Measurements from ENCODE around the gene TAF12.

TAF12 gene

GRCh38 chr1:28644494-28644893 is 1.6 kb upstream of the TAF12 start:
- Histone ChIP-seq H2AFZ (ENCODE audit: low read depth, low read length) (peak overlapping the region; percentile 87), H3K36me3 (ENCODE audit: insufficient read depth, low read length) (no peaks in the 10 kb centered on the region), H3K4me1 (ENCODE audit: insufficient read depth, low read length) (peaks cover 48% of the 10 kb centered on the region), H3K27me3 (ENCODE audit: insufficient read depth, low read length, poor library complexity) (no peaks in the 10 kb centered on the region), H3K79me2 (ENCODE audit: insufficient read depth, low read length) (peaks cover 45% of the 10 kb centered on the region), H3K4me2 (ENCODE audit: insufficient read depth, low read length) (peak overlapping the region; percentile 71), H3K9ac (ENCODE audit: low read depth, low read length) (peak overlapping the region; percentile 74), H3K4me3 (ENCODE audit: low read depth in 1 of 2, low read length in 2 of 2) (peak overlapping the region in 1 of 2 experiments; percentile 81; a peak in 2 of 4 replicates), H3K27ac (ENCODE audit: low read length) (peak overlapping the region; percentile 92), H4K20me1 (ENCODE audit: insufficient read depth, low read length) (no peaks in the 10 kb centered on the region), H3K9me3 (ENCODE audit: insufficient read depth, low read length, severe bottlenecking) (no peaks in the 10 kb centered on the region)
- DNase-seq (no peak), ATAC-seq (ENCODE audit: insufficient read depth, low read depth) (no peak)
- no peak for TF ChIP-seq CTCF (IDR thresholded peaks at IDR 0.05; ENCODE audit: borderline replicate concordance, extremely low read depth, low read length, poor library complexity, severe bottlenecking)
- no peak for TF ChIP-seq EZH2 (IDR thresholded peaks at IDR 0.05; ENCODE audit: borderline replicate concordance, low read depth, low read length, severe bottlenecking)

- Histone ChIP-seq H3K36me3 (ENCODE audit: insufficient read depth, low read length) (no peaks in the 10 kb centered on the region), H3K79me2 (ENCODE audit: insufficient read depth, low read length) (peaks cover 50% of the 10 kb centered on the region), H3K4me1 (ENCODE audit: insufficient read depth, low read length) (peaks cover 31% of the 10 kb centered on the region), H2AFZ (ENCODE audit: low read depth, low read length) (peak overlapping the region; percentile 93), H4K20me1 (ENCODE audit: insufficient read depth, low read length) (no peaks in the 10 kb centered on the region), H3K4me2 (ENCODE audit: insufficient read depth, low read length) (peak overlapping the region; percentile 71), H3K27me3 (ENCODE audit: insufficient read depth, low read length, poor library complexity) (no peaks in the 10 kb centered on the region), H3K9ac (ENCODE audit: low read depth, low read length) (peak overlapping the region; percentile 74), H3K27ac (ENCODE audit: low read length) (peak overlapping the region; percentile 85), H3K9me3 (ENCODE audit: insufficient read depth, low read length, severe bottlenecking) (no peaks in the 10 kb centered on the region), H3K4me3 (ENCODE audit: low read depth in 1 of 2, low read length in 2 of 2) (peak overlapping the region; percentile 65 to 81; a peak in 3 of 4 replicates)
- no peak for TF ChIP-seq CTCF (IDR thresholded peaks at IDR 0.05; ENCODE audit: borderline replicate concordance, extremely low read depth, low read length, poor library complexity, severe bottlenecking)
- TF ChIP-seq EZH2 (IDR thresholded peaks at IDR 0.05; ENCODE audit: borderline replicate concordance, low read depth, low read length, severe bottlenecking): no peak
- DNase-seq (no peak), ATAC-seq (ENCODE audit: insufficient read depth, low read depth) (peak; percentile 49)
Observed at GRCh38 chr1:28642056-28642846, 616 bp downstream of the TAF12 start.

GRCh38 chr1:28640766-28641165 is 2.1 kb downstream of the TAF12 start:
- ATAC-seq (ENCODE audit: insufficient read depth, low read depth) (no peak), DNase-seq (peak; percentile 24)
- no peak overlapping the region for H2AFZ ChIP-seq (ENCODE audit: low read depth, low read length)
- H3K79me2 ChIP-seq (ENCODE audit: insufficient read depth, low read length): peaks cover 56% of the 10 kb centered on the region
- 0 out of 2 replicates have a peak overlapping the region, but pooled peaks have one; percentile 74 for H3K9ac ChIP-seq (ENCODE audit: low read depth, low read length)
- no peak overlapping the region for H3K4me3 ChIP-seq (ENCODE audit: low read depth in 1 of 2, low read length in 2 of 2)
- peak; percentile 41 for TF ChIP-seq CTCF (IDR thresholded peaks at IDR 0.05; ENCODE audit: borderline replicate concordance, extremely low read depth, low read length, poor library complexity, severe bottlenecking)
- no peak for TF ChIP-seq EZH2 (IDR thresholded peaks at IDR 0.05; ENCODE audit: borderline replicate concordance, low read depth, low read length, severe bottlenecking)
- H3K4me1 ChIP-seq (ENCODE audit: insufficient read depth, low read length): peaks cover 27% of the 10 kb centered on the region
- H3K36me3 ChIP-seq (ENCODE audit: insufficient read depth, low read length): no peaks in the 10 kb centered on the region
- no peaks in the 10 kb centered on the region for H4K20me1 ChIP-seq (ENCODE audit: insufficient read depth, low read length)
- no peaks in the 10 kb centered on the region for H3K9me3 ChIP-seq (ENCODE audit: insufficient read depth, low read length, severe bottlenecking)
- no peak overlapping the region for H3K27ac ChIP-seq (ENCODE audit: low read length)
- H3K27me3 ChIP-seq (ENCODE audit: insufficient read depth, low read length, poor library complexity): no peaks in the 10 kb centered on the region
- peak overlapping the region; percentile 71 for H3K4me2 ChIP-seq (ENCODE audit: insufficient read depth, low read length)

Measured in DND-41 (cell line).